Osteocyte (in vitro differentiated cells): Measurements from ENCODE around the gene LRIT2. TPM values are rescaled to one million over a fixed set of nuclear protein-coding genes. Genes with fewer than 3 reads are reported as not detected.

Experiments used
- DNase-seq: peaks from one replicate; pipeline ENCODE4 v3.0.0; 2021; ENCODE audit warnings: mixed read lengths; ENCODE audit not compliant: unreplicated experiment; ENCODE audit errors: extremely low spot score
- H3K27ac Mint-ChIP-seq: one replicate; pipeline ENCODE4 v1.8.0; 2021; ENCODE audit warnings: mild to moderate bottlenecking, mixed read lengths; ENCODE audit not compliant: unreplicated experiment
- H3K27me3 Mint-ChIP-seq: one replicate; pipeline ENCODE4 v1.8.0; 2021; ENCODE audit warnings: mixed read lengths; ENCODE audit not compliant: unreplicated experiment
- H3K36me3 Mint-ChIP-seq: one replicate; pipeline ENCODE4 v1.8.0; 2021; ENCODE audit warnings: mixed read lengths; ENCODE audit not compliant: unreplicated experiment
- H3K4me1 Mint-ChIP-seq: one replicate; pipeline ENCODE4 v1.8.0; 2021; ENCODE audit warnings: mixed read lengths; ENCODE audit not compliant: unreplicated experiment
- H3K4me3 Mint-ChIP-seq: one replicate; pipeline ENCODE4 v1.8.0; 2021; ENCODE audit warnings: mild to moderate bottlenecking, moderate library complexity, mixed read lengths; ENCODE audit not compliant: unreplicated experiment
- H3K9me3 Mint-ChIP-seq: one replicate; pipeline ENCODE4 v1.8.0; 2021; ENCODE audit warnings: mixed read lengths; ENCODE audit not compliant: unreplicated experiment
- CTCF ChIP-seq: fragments of 200-600 bp; sonication (generic); IDR thresholded peaks from 2 replicates; pipeline ENCODE4 v1.5.0; 2021; ENCODE audit warnings: antibody characterized with exemption, mild to moderate bottlenecking, moderate library complexity
- total RNA-seq: library from RNA; stranded (reverse); gene quantifications from 2 replicates; pipeline ENCODE4 v1.2.1, GENCODE V29; 2021

LRIT2 gene
- total RNA-seq, 1 donor from 2014 or later: not detected

- Mint-ChIP-seq H3K27ac (no peak overlapping the region), H3K36me3 (no peaks in the 10 kb centered on the region), H3K9me3 (no peaks in the 10 kb centered on the region), H3K4me1 (no peaks in the 10 kb centered on the region), H3K27me3 (peaks cover 5% of the 10 kb centered on the region), H3K4me3 (no peak overlapping the region)
- TF ChIP-seq CTCF: no peak
- no peak for DNase-seq
These were observed 1.3 kb upstream of the LRIT2 start for GRCh38 chr10:84226616-84227015.

GRCh38 chr10:84224411-84225028 is 824 bp downstream of the LRIT2 start:
- no peak for DNase-seq
- Mint-ChIP-seq H3K27me3 (peaks cover 3% of the 10 kb centered on the region), H3K36me3 (no peaks in the 10 kb centered on the region), H3K27ac (no peak overlapping the region), H3K4me3 (no peak overlapping the region), H3K9me3 (no peaks in the 10 kb centered on the region), H3K4me1 (no peaks in the 10 kb centered on the region)
- no peak for TF ChIP-seq CTCF

GRCh38 chr10:84221916-84222315 is 3.4 kb downstream of the LRIT2 start:
- Mint-ChIP-seq H3K36me3 (no peaks in the 10 kb centered on the region), H3K27me3 (no peaks in the 10 kb centered on the region), H3K4me1 (no peaks in the 10 kb centered on the region), H3K4me3 (no peak overlapping the region), H3K27ac (no peak overlapping the region), H3K9me3 (no peaks in the 10 kb centered on the region)
- no peak for DNase-seq
- no peak for TF ChIP-seq CTCF

GRCh38 chr10:84217746-84218145 is 7.6 kb downstream of the LRIT2 start:
- no peak overlapping the region for H3K4me3 Mint-ChIP-seq

GRCh38 chr10:84216834-84217233 is 8.5 kb downstream of the LRIT2 start:
- H3K27ac Mint-ChIP-seq: no peak overlapping the region
- no peaks in the 10 kb centered on the region for H3K4me1 Mint-ChIP-seq
- H3K9me3 Mint-ChIP-seq: no peaks in the 10 kb centered on the region
- no peak overlapping the region for H3K4me3 Mint-ChIP-seq
- TF ChIP-seq CTCF: no peak
- no peaks in the 10 kb centered on the region for H3K27me3 Mint-ChIP-seq
- no peak for DNase-seq
- no peaks in the 10 kb centered on the region for H3K36me3 Mint-ChIP-seq

More at GRCh38 chr10:84217746-84218145, 7.6 kb downstream of the LRIT2 start:
- no peaks in the 10 kb centered on the region for H3K4me1 Mint-ChIP-seq
- no peaks in the 10 kb centered on the region for H3K27me3 Mint-ChIP-seq
- no peaks in the 10 kb centered on the region for H3K36me3 Mint-ChIP-seq
- no peaks in the 10 kb centered on the region for H3K9me3 Mint-ChIP-seq
- TF ChIP-seq CTCF: no peak
- no peak overlapping the region for H3K27ac Mint-ChIP-seq
- no peak for DNase-seq
